ENCODE measurements around the gene SH3RF3. TPM values are rescaled to one million over a fixed set of nuclear protein-coding genes. Genes with fewer than 3 reads are reported as not detected.

SH3RF3 gene
- total RNA-seq, 1 donor from 2014 or later, result 10.8 TPM

DNA sequence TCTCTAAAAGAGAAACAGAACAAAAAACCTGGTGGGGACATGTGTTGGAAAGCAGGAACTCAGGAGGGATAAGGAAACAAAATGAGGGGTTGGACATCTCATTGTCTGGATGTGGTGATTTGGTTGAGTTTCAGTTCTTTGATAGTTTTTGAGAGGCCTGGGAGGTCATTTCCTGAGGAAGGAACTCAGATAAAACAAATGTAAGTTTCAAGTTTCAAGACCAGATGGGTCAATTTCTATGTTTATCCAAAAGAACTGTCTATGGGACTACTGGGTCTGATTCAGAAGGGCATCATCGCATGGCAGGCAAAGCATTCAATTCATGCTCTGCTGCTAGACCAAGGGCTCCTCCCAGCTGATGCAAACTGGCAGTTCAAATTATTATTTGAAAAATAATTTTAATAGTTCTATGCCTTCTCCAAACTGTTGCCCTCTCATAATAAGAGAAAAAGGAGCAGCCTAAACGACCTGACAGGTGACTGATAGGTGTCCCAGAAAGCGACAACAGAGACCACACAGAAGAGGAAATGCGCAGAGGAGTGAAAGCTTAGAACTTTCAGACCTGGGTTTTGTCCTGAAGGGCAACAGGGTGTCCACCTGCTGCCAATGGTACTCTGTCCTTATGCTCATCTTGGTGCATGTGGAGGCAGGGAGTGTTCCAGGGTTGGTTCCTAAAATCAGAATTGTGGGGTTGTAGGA, 39.3 kb upstream of the SH3RF3 start:
- no peak for DNase-seq (ENCODE audit: extremely low spot score in 2 of 2)
- H3K4me1 ChIP-seq, result no peaks in the 10 kb centered on the region
- intact Hi-C loops (cut with DNase I), result no loop called here
- no peak overlapping the region for H3K27ac ChIP-seq
- H3K27me3 ChIP-seq, result no peaks in the 10 kb centered on the region
- H3K4me3 ChIP-seq, result no peak overlapping the region
- H3K9me3 ChIP-seq, result no peaks in the 10 kb centered on the region
- no peaks in the 10 kb centered on the region for H3K36me3 ChIP-seq
- no peak for TF ChIP-seq POLR2A (IDR thresholded peaks at IDR 0.05)
- TF ChIP-seq, protein P1, sequence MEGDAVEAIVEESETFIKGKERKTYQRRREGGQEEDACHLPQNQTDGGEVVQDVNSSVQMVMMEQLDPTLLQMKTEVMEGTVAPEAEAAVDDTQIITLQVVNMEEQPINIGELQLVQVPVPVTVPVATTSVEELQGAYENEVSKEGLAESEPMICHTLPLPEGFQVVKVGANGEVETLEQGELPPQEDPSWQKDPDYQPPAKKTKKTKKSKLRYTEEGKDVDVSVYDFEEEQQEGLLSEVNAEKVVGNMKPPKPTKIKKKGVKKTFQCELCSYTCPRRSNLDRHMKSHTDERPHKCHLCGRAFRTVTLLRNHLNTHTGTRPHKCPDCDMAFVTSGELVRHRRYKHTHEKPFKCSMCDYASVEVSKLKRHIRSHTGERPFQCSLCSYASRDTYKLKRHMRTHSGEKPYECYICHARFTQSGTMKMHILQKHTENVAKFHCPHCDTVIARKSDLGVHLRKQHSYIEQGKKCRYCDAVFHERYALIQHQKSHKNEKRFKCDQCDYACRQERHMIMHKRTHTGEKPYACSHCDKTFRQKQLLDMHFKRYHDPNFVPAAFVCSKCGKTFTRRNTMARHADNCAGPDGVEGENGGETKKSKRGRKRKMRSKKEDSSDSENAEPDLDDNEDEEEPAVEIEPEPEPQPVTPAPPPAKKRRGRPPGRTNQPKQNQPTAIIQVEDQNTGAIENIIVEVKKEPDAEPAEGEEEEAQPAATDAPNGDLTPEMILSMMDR (IDR thresholded peaks at IDR 0.05), result no peak
- no peak for TF ChIP-seq POLR2AphosphoS5 (IDR thresholded peaks at IDR 0.05; ENCODE audit: insufficient read depth in 1 of 2, low read depth in 1 of 2)

DNA sequence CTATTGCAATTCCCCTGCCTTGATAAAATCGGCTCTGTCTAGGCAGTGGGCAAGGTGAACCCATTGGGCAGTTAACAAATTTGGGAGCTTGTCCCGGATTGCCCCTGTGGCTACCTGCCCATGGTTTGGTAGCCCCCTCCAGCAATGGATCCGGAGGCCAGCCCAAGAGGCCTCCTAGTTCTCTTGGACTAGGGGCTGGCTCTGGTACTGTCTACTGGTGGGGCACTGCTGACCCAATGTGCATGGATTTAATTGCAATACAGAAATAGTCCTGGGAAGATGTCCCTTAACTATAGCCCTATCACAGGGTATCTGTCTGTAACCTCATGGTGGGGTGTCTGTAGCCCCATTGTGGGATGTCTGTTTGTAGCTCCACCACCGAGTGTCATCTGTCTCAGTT, 37.5 kb upstream of the SH3RF3 start:
- intact Hi-C loops (cut with DNase I), result no loop called here
- no peaks in the 10 kb centered on the region for H3K9me3 ChIP-seq
- TF ChIP-seq, protein P1 (IDR thresholded peaks at IDR 0.05), result no peak
- TF ChIP-seq POLR2AphosphoS5 (IDR thresholded peaks at IDR 0.05; ENCODE audit: insufficient read depth in 1 of 2, low read depth in 1 of 2), result no peak
- no peak for TF ChIP-seq POLR2A (IDR thresholded peaks at IDR 0.05)
- no peaks in the 10 kb centered on the region for H3K4me1 ChIP-seq
- H3K27me3 ChIP-seq, result no peaks in the 10 kb centered on the region
- H3K36me3 ChIP-seq, result no peaks in the 10 kb centered on the region
- no peak overlapping the region for H3K27ac ChIP-seq
- H3K4me3 ChIP-seq, result no peak overlapping the region
- no peak for DNase-seq (ENCODE audit: extremely low spot score in 2 of 2)

DNA sequence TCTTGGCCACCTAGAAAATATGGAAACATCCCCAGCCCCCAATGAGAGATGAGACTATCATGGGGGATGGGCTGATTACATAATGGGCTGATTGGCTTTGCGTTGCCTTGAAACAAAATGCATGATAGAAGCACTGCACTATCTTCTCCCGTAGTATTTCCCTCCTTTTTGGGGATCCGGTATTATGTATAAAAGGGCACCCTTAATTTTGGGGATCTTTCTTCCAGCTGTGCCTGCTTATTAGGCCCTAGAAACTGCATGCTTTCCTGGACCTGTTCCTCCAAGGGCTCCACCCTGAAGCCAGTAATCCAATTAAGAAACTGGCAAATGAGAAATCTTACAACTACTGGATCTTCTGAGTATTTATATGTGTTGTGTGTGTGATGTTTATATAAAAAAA, 34.9 kb upstream of the SH3RF3 start:
- Histone ChIP-seq H3K27ac (no peak overlapping the region), H3K4me3 (no peak overlapping the region), H3K27me3 (no peaks in the 10 kb centered on the region), H3K36me3 (no peaks in the 10 kb centered on the region), H3K9me3 (no peaks in the 10 kb centered on the region), H3K4me1 (no peaks in the 10 kb centered on the region)
- TF ChIP-seq, protein P1 (IDR thresholded peaks at IDR 0.05), result no peak
- intact Hi-C loops (cut with DNase I), result no loop called here
- no peak for DNase-seq (ENCODE audit: extremely low spot score in 2 of 2)

DNA sequence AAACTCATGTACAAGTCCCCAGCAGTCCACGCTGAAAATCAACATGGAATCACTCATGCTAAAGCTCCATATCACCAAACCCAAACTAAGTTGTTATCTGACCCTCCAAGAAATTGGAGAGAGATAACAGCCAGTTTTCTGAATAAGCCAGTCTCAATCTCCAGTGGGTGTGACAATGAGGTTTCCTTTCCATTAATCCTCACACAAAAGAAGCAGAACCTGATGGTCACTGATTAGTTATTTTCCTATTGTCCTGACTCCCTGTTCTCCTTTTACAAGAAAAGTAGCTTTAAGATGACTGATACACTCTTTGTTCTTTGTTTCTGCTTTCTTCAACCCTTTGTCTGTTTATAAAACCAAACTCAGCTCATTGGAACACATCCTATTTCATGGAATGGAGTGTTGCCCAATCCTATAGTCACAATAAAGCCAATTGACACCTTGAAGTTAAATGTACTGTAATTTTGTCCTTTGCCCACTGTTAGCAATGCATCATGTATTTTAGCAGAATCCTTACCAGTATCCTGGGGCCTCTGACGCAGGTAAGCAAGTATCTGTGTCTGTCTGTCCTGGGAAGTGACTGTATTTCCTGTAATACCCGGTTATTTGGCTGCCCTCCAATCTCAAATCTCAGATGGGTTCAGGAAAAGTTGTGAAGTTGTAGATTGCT, 30.6 kb upstream of the SH3RF3 start:
- no peaks in the 10 kb centered on the region for H3K36me3 ChIP-seq
- no peak overlapping the region for H3K27ac ChIP-seq
- intact Hi-C loops (cut with DNase I), result no loop called here
- no peak for DNase-seq (ENCODE audit: extremely low spot score in 2 of 2)
- no peaks in the 10 kb centered on the region for H3K9me3 ChIP-seq
- H3K4me3 ChIP-seq, result no peak overlapping the region
- TF ChIP-seq POLR2AphosphoS5 (IDR thresholded peaks at IDR 0.05; ENCODE audit: insufficient read depth in 1 of 2, low read depth in 1 of 2), result no peak
- TF ChIP-seq, protein P1 (IDR thresholded peaks at IDR 0.05), result no peak
- TF ChIP-seq POLR2A (IDR thresholded peaks at IDR 0.05), result no peak
- H3K4me1 ChIP-seq, result no peaks in the 10 kb centered on the region
- no peaks in the 10 kb centered on the region for H3K27me3 ChIP-seq

DNA sequence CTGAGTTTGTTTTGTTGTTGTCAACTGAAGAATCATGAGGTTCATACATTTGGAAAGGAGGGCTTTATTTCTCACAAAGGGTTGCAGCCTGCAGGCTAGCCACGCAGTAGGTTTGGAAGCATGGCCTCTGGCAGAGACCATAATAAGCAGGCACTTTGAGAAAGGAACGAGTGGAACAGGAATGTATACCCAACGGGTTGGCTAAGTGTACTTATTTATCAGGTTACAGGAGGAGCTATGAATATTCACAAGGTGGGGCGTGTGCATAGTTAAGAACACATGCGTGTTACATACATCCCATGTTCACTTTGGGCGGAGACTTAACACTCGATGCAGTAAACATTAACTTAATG, 30.1 kb upstream of the SH3RF3 start:
- H3K27me3 ChIP-seq, result no peaks in the 10 kb centered on the region
- DNase-seq (ENCODE audit: extremely low spot score in 2 of 2), result no peak
- no peaks in the 10 kb centered on the region for H3K4me1 ChIP-seq
- H3K4me3 ChIP-seq, result no peak overlapping the region
- H3K9me3 ChIP-seq, result no peaks in the 10 kb centered on the region
- no peaks in the 10 kb centered on the region for H3K36me3 ChIP-seq
- H3K27ac ChIP-seq, result no peak overlapping the region
- no peak for TF ChIP-seq POLR2A (IDR thresholded peaks at IDR 0.05)
- intact Hi-C loops (cut with DNase I), result no loop called here

Measured in vagina (tissue), 2 donors.